ENCODE results near the gene GDF7. TPM values are rescaled to one million over a fixed set of nuclear protein-coding genes. Genes with fewer than 3 reads are reported as not detected.

Gene GDF7
- total and polyA plus RNA-seq, 4 donors, result 0.89 to 7.2 (median 3.3) TPM

GRCh38 chr2:20668451-20668850 lies 1.5 kb downstream of the GDF7 start:
- Histone ChIP-seq H3K36me3 (ENCODE audit: control insufficient read depth in 4 of 4, insufficient read depth in 3 of 4, low read depth in 1 of 4, low read length in 3 of 4) (peaks cover 3% of the 10 kb centered on the region in 4 donors), H3K9me3 (ENCODE audit: control insufficient read depth in 4 of 4, low read length in 3 of 4) (no peaks in the 10 kb centered on the region), H3K27me3 (ENCODE audit: control insufficient read depth in 4 of 4, insufficient read depth in 4 of 4, low read length in 3 of 4) (no peaks in the 10 kb centered on the region), H3K9ac (ENCODE audit: low read depth in 1 of 2, low read length in 2 of 2) (peak overlapping the region in 1 of 2 donors; percentile 23), H3K27ac (ENCODE audit: low read depth in 1 of 2, low read length in 2 of 2) (no peak overlapping the region), H3K4me3 (ENCODE audit: low read depth in 1 of 3, low read length in 3 of 3) (peak overlapping the region in 2 of 3 donors; percentile 67 to 82), H3K4me1 (ENCODE audit: control insufficient read depth in 4 of 4, insufficient read depth in 4 of 4, low read length in 3 of 4) (peaks cover 4 to 31% (median 18%) of the 10 kb centered on the region in 4 donors)
- DNase-seq (ENCODE audit: low spot score), result no peak
- TF ChIP-seq REST (IDR thresholded peaks at IDR 0.05) (no peak), ATF3 (IDR thresholded peaks at IDR 0.05) (no peak), FOXA2 (IDR thresholded peaks at IDR 0.05) (no peak), ZBTB33 (IDR thresholded peaks at IDR 0.05) (no peak), FOXA1 (IDR thresholded peaks at IDR 0.05) (no peak), MAX (IDR thresholded peaks at IDR 0.05) (no peak), YY1 (IDR thresholded peaks at IDR 0.05) (no peak), NR2F2 (IDR thresholded peaks at IDR 0.05) (no peak), GABPA (IDR thresholded peaks at IDR 0.05 in 1 of 2, conservative IDR thresholded peaks at IDR 0.05 in 1 of 2) (no peak), HNF4G (IDR thresholded peaks at IDR 0.05) (no peak), SP1 (IDR thresholded peaks at IDR 0.05) (no peak), RAD21 (IDR thresholded peaks at IDR 0.05) (no peak), EGR1 (IDR thresholded peaks at IDR 0.05; ENCODE audit: low read depth in 2 of 2) (no peak), HNF4A (conservative IDR thresholded peaks at IDR 0.05) (no peak), CTCF (IDR thresholded peaks at IDR 0.05; ENCODE audit: low read depth, low read length, missing input control) (no peak), TAF1 (conservative IDR thresholded peaks at IDR 0.05) (no peak), JUND (IDR thresholded peaks at IDR 0.05) (no peak), RXRA (IDR thresholded peaks at IDR 0.05) (no peak)
- 87% methylated on average over 6 of the region's 6 CpGs for WGBS
